K562 (cell line): ENCODE data around the gene ATP4B. TPM values are rescaled to one million over a fixed set of nuclear protein-coding genes. Genes with fewer than 3 reads are reported as not detected.

Experiments
- ATAC-seq: fragments of 200-7000 bp; cut with Tn5 transposase; 3 replicates; pipeline ENCODE4 v1.9.1; 2020; ENCODE audit warnings: moderate library complexity
- BruUV-seq: library from RNA; stranded (reverse); fragments of 400-500 nt; replicated peaks from 2 replicates; lab custom pipeline; 2021; lab: Mats Ljungman, UMichigan
- CTCF ChIA-PET: fragments of 300-600 bp; formaldehyde crosslinking; extraction: SDS; loops from one replicate; lab custom pipeline; 2021; ENCODE audit warnings: low intra/inter-chr PET ratio; lab: Yijun Ruan, JAX
- POLR2A ChIA-PET: fragments of 300-600, 350-650 bp; sonication (Branson Sonifier 250); formaldehyde crosslinking; extraction: SDS; loops from one replicate; lab custom pipeline; 2021; ENCODE audit warnings: antibody characterized with exemption, inconsistent platforms; lab: Yijun Ruan, JAX
- DNase-seq, 4 experiments: peaks; one replicate each; pipeline versions ENCODE4 v3.0.0 to v3.0.0-alpha.2; 2011 to 2018; ENCODE audit warnings: low spot score in 3 of 4, mixed read lengths in 3 of 4; ENCODE audit errors: extremely low read depth in 1 of 4
- FAIRE-seq: peaks from 2 replicates; lab custom pipeline; 2011; peaks lifted over from hg19 to GRCh38; lab: Jason Lieb, UNC
- H2AFZ ChIP-seq: 2 replicates; pipeline ENCODE4 v1.6.0; 2011; ENCODE audit warnings: low read depth, low read length, control low read depth, inconsistent platforms
- H3K27ac ChIP-seq: fragments of 200-600 bp; 3 replicates; pipeline ENCODE4 v1.8.0; 2011; ENCODE audit warnings: low read depth, mild to moderate bottlenecking, control low read depth, inconsistent platforms, low read length, moderate library complexity, mixed read lengths; ENCODE audit errors: extremely low read depth
- H3K27me3 ChIP-seq, 2 experiments: fragments of 300-600 bp in 1 of 2; 2 replicates in 1 of 2; 3 replicates in 1 of 2; pipeline versions ENCODE4 v1.6.0 to v1.8.0; 2011; ENCODE audit warnings: inconsistent platforms in 2 of 2, low read length in 2 of 2, mild to moderate bottlenecking in 1 of 2, mixed read lengths in 1 of 2, moderate library complexity in 1 of 2; ENCODE audit not compliant: control insufficient read depth in 2 of 2, insufficient read depth in 2 of 2
- H3K36me3 ChIP-seq: fragments of 300-600 bp; 3 replicates; pipeline ENCODE4 v1.8.0; 2011; ENCODE audit warnings: mild to moderate bottlenecking, low read length, inconsistent platforms; ENCODE audit not compliant: control insufficient read depth, insufficient read depth
- H3K4me1 ChIP-seq, 2 experiments: fragments of 200-600 bp in 1 of 2; replicated peaks in 1 of 2; 2 replicates in 1 of 2; 3 replicates in 1 of 2; pipeline versions ENCODE4 v1.5.1 to v1.8.0; 2011; ENCODE audit warnings: inconsistent platforms in 2 of 2, low read length in 2 of 2, mild to moderate bottlenecking in 1 of 2, mixed read lengths in 1 of 2, moderate library complexity in 1 of 2; ENCODE audit not compliant: control insufficient read depth in 2 of 2, insufficient read depth in 2 of 2
- H3K4me2 ChIP-seq: 2 replicates; pipeline ENCODE4 v1.6.1; 2011; ENCODE audit warnings: low read length, control low read depth, inconsistent platforms, mixed read lengths; ENCODE audit not compliant: insufficient read depth
- H3K4me3 ChIP-seq: fragments of 200-600 bp; sonication (generic), shearing (Covaris generic); 2 replicates; pipeline ENCODE4 v1.5.1; 2016; ENCODE audit warnings: control low read depth, inconsistent platforms
- H3K79me2 ChIP-seq: fragments of 200-600 bp; 3 replicates; pipeline ENCODE4 v1.8.0; 2011; ENCODE audit warnings: low read length, inconsistent platforms; ENCODE audit not compliant: control insufficient read depth, insufficient read depth
- H3K9ac ChIP-seq, 2 experiments: 2 replicates each; pipeline versions ENCODE4 v1.6.0 to v1.6.1; 2011; ENCODE audit warnings: low read depth in 2 of 2, low read length in 2 of 2, control low read depth in 1 of 2, inconsistent platforms in 1 of 2, mild to moderate bottlenecking in 1 of 2, mixed read lengths in 1 of 2; ENCODE audit not compliant: insufficient read depth in 1 of 2
- H3K9me1 ChIP-seq: one replicate; pipeline ENCODE4 v1.6.0; 2011; ENCODE audit warnings: inconsistent platforms, mild to moderate bottlenecking, low read length, moderate library complexity; ENCODE audit not compliant: control insufficient read depth, insufficient read depth
- H3K9me3 ChIP-seq: replicated peaks from 2 replicates; pipeline ENCODE4 v1.5.1; 2011; ENCODE audit warnings: low read depth, low read length, inconsistent platforms; ENCODE audit not compliant: control insufficient read depth, insufficient read depth
- H4K20me1 ChIP-seq: replicated peaks from 2 replicates; pipeline ENCODE4 v1.6.1; 2011; ENCODE audit warnings: low read length, inconsistent platforms, mixed read lengths; ENCODE audit not compliant: control insufficient read depth, insufficient read depth
- DPF2 ChIP-seq: fragments of 450-650 bp; IDR thresholded peaks from 2 replicates; pipeline ENCODE4 v1.6.1; 2016
- HDAC6 ChIP-seq: IDR thresholded peaks from 2 replicates; pipeline ENCODE4 v1.6.1; 2012; ENCODE audit warnings: low read depth, mild to moderate bottlenecking, control low read depth, inconsistent platforms, low read length, moderate library complexity
- NFE2L1 ChIP-seq: fragments of 450-650 bp; IDR thresholded peaks from 2 replicates; pipeline ENCODE4 v1.6.1; 2016; ENCODE audit warnings: missing genetic modification characterization, low read depth, mild to moderate bottlenecking, missing compliant biosample characterization, moderate library complexity, borderline replicate concordance
- NR2F6 ChIP-seq: fragments of 450-650 bp; formaldehyde crosslinking; IDR thresholded peaks from 2 replicates; pipeline ENCODE4 v1.4.0; 2020; ENCODE audit warnings: mild to moderate bottlenecking
- PHF21A ChIP-seq: fragments of 450-650 bp; IDR thresholded peaks from 2 replicates; pipeline ENCODE4 v1.6.1; 2017; ENCODE audit warnings: low read depth, borderline replicate concordance
- PML ChIP-seq: IDR thresholded peaks from 2 replicates; pipeline ENCODE4 v1.6.1; 2012; ENCODE audit warnings: low read length, inconsistent platforms
- POLR2A ChIP-seq: fragments of 450-650 bp; conservative IDR thresholded peaks from 2 replicates; pipeline ENCODE4 v1.6.1; 2016
- TAF9B ChIP-seq: fragments of 450-650 bp; IDR thresholded peaks from 2 replicates; pipeline ENCODE4 v1.6.1; 2018; ENCODE audit warnings: mild to moderate bottlenecking; ENCODE audit not compliant: partially characterized antibody
- ZNF695 ChIP-seq: fragments of 450-650 bp; formaldehyde crosslinking; IDR thresholded peaks from 2 replicates; pipeline ENCODE4 v1.4.0; 2020; ENCODE audit warnings: mild to moderate bottlenecking, moderate library complexity
- WGBS: fragments of 100-300 bp; shearing (Covaris generic); methylation state at CpG from one replicate; pipeline ENCODE4 v1.1.6; 2016; ENCODE audit warnings: low coverage, mixed read lengths; ENCODE audit not compliant: insufficient coverage; ENCODE audit errors: missing lambda C conversion rate; 5-methylcytosine and 5-hydroxymethylcytosine counted together
- in situ Hi-C: fragments of 300-500 bp; cut with MboI; formaldehyde crosslinking; loops from 4 replicates; pipeline ENCODE4 v1.15.0; 2018; ENCODE audit warnings: inconsistent platforms, mixed read lengths
- intact Hi-C: fragments of 100-400 bp; cut with micrococcal nuclease; formaldehyde crosslinking; loops from 2 replicates; pipeline ENCODE4 v1.14.2; 2022
- polyA plus RNA-seq, 8 experiments: library from polyadenylated mRNA; depleted of rRNA in 4 of 8; stranded (reverse) in 5 of 8; unstranded in 3 of 8; fragments of >200 nt; fragmentation: Nextera tagmentation in 2 of 8; fragmentation: Illumina TruSeq in 1 of 8; extraction: Ambion mirVana in 2 of 8; extraction: Trizol in 1 of 8; gene quantifications; 2 replicates each; pipeline versions ENCODE4 v1.2.1 to v1.2.3, GENCODE V29; 2011 to 2014; ENCODE audit warnings: inconsistent platforms in 1 of 8, missing spikeins in 1 of 8
- total RNA-seq, 7 experiments: library from RNA; depleted of rRNA in 6 of 7; stranded (reverse); fragments of >200 nt in 6 of 7; fragmentation: Illumina TruSeq in 2 of 7; extraction: Trizol in 2 of 7; gene quantifications; 2 replicates each; pipeline versions ENCODE4 v1.2.1 to v1.2.3, GENCODE V29; 2011 to 2021; ENCODE audit warnings: low replicate concordance in 1 of 7

ATP4B gene
- total and polyA plus RNA-seq, 9 of the 15 experiments (the other 6 are each of a cell fraction or from before 2014, with no cell fraction given), result not detected

GRCh38 chr13:113643593-113643992, 14.4 kb downstream of the ATP4B start:
- TF ChIP-seq PML, result no peak
- no peak for TF ChIP-seq DPF2
- no peak for TF ChIP-seq NFE2L1 (tag)
- TF ChIP-seq NR2F6 (CRISPR knock-in tag), result no peak
- no peak for TF ChIP-seq ZNF695
- TF ChIP-seq HDAC6, result no peak
- no peak for TF ChIP-seq PHF21A
- H3K9me1 ChIP-seq, result no peaks in the 10 kb centered on the region
- H3K4me3 ChIP-seq, result no peak overlapping the region
- no peaks in the 10 kb centered on the region for H4K20me1 ChIP-seq
- H3K4me1 ChIP-seq, result no peaks in the 10 kb centered on the region
- POLR2A ChIA-PET, result interaction anchor here (1.1 to 1.6 kb wide), 2 partner anchors 17 to 20 kb away, joined by 3 to 4 read pairs; no protein-coding TSS in a partner anchor
- H3K79me2 ChIP-seq, result no peaks in the 10 kb centered on the region
- 94% methylated on average over 5 of the region's 5 CpGs for WGBS
- no peak overlapping the region for H2AFZ ChIP-seq
- no peak overlapping the region for H3K4me2 ChIP-seq
- ATAC-seq (no peak), FAIRE-seq (no peak), DNase-seq (no peak)
- peaks cover 29% of the 10 kb centered on the region for H3K36me3 ChIP-seq
- peaks cover 5% of the 10 kb centered on the region for H3K9me3 ChIP-seq
- CTCF ChIA-PET, result no interaction called here
- H3K9ac ChIP-seq, result no peak overlapping the region
- H3K27me3 ChIP-seq, result no peaks in the 10 kb centered on the region
- no peak overlapping the region for H3K27ac ChIP-seq
- BruUV-seq, result no TSS peak
- intact Hi-C loops (no loop called here), in situ Hi-C loops (no loop called here)

DNA sequence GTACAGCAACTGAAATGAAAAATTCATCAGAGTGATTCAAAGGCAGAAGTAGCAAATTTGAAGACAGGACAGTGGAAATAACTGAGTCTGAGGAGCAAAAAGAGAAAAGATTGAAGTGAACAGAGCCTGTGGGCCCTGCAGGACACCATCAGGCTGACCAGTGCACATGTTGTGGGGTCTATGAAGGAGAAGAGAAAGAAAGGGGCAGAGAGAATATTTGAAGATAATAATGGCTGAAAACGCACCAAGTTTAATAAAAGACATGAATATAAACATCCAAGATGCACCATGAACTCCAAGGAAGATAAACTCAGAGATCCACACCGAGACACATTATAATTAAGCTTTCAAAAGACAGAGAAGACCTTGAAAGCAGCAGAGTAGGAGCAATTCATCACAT, 15.4 kb downstream of the ATP4B start:
- in situ Hi-C loops (no loop called here), intact Hi-C loops (no loop called here)
- ATAC-seq (no peak), DNase-seq (no peak), FAIRE-seq (no peak)
- WGBS, result 100% methylated on average over 2 of the region's 2 CpGs
- no peaks in the 10 kb centered on the region for H4K20me1 ChIP-seq
- H3K9me3 ChIP-seq, result peaks cover 5% of the 10 kb centered on the region
- ChIA-PET CTCF (interaction anchor here (0.7 kb wide), 1 partner anchor 58 kb away, joined by 3 read pairs; no protein-coding TSS in a partner anchor), POLR2A (interaction anchor here (1.6 kb wide), 1 partner anchor 21 kb away, joined by 4 read pairs; no protein-coding TSS in a partner anchor)
- no peaks in the 10 kb centered on the region for H3K4me1 ChIP-seq
- no peak overlapping the region for H2AFZ ChIP-seq
- no peak overlapping the region for H3K27ac ChIP-seq
- BruUV-seq, result no TSS peak
- no peaks in the 10 kb centered on the region for H3K79me2 ChIP-seq
- no peaks in the 10 kb centered on the region for H3K9me1 ChIP-seq
- no peaks in the 10 kb centered on the region for H3K27me3 ChIP-seq
- peaks cover 39% of the 10 kb centered on the region for H3K36me3 ChIP-seq
- H3K4me3 ChIP-seq, result no peak overlapping the region
- H3K9ac ChIP-seq, result no peak overlapping the region
- no peak overlapping the region for H3K4me2 ChIP-seq
- TF ChIP-seq POLR2A (peak; percentile 27; the same call in 1 of the 2 replicates), TAF9B (no peak)
